ACC112 (cell line): ENCODE results near the gene PLBD1.

Experiments
- H2AFZ ChIP-seq: fragments of 200-600 bp; sonication (generic); one replicate; pipeline ENCODE4 v1.6.0; 2017; ENCODE audit warnings: antibody characterized with exemption, low read length; ENCODE audit not compliant: unreplicated experiment
- H3K27ac ChIP-seq: fragments of 200-600 bp; sonication (generic); 2 replicates; pipeline ENCODE4 v1.5.1; 2014; ENCODE audit warnings: low read depth, mild to moderate bottlenecking, antibody characterized with exemption, low read length, moderate library complexity
- H3K27me3 ChIP-seq: fragments of 200-600 bp; sonication (generic); 2 replicates; pipeline ENCODE4 v1.6.1; 2014; ENCODE audit warnings: mild to moderate bottlenecking, antibody characterized with exemption, low read length, moderate library complexity, mixed read lengths; ENCODE audit not compliant: insufficient read depth
- H3K36me3 ChIP-seq: fragments of 200-600 bp; sonication (generic); 2 replicates; pipeline ENCODE4 v1.6.1; 2016; ENCODE audit warnings: mild to moderate bottlenecking, antibody characterized with exemption, low read length, moderate library complexity, mixed read lengths; ENCODE audit not compliant: insufficient read depth
- H3K4me1 ChIP-seq: fragments of 200-600 bp; sonication (generic); one replicate; pipeline ENCODE4 v1.6.1; 2016; ENCODE audit warnings: low read length, mixed read lengths; ENCODE audit not compliant: insufficient read depth, unreplicated experiment, control insufficient read depth
- H3K4me3 ChIP-seq: fragments of 200-600 bp; sonication (generic); 2 replicates; pipeline ENCODE4 v1.5.1; 2014; ENCODE audit warnings: mild to moderate bottlenecking, low read depth, low read length
- H3K79me2 ChIP-seq: fragments of 200-600 bp; sonication (generic); one replicate; pipeline ENCODE4 v1.6.0; 2016; ENCODE audit warnings: low read length; ENCODE audit not compliant: control insufficient read depth, unreplicated experiment, insufficient read depth

The PLBD1 gene

GRCh38 chr12:14567351-14568162 is at the start of gene PLBD1:
TSS of gene PLBD1 (minus strand) at chr12:14567883. CDS start at chr12:14567696, 187 bp downstream.
- Histone ChIP-seq H3K27ac (no peak within 1 kb of the TSS), H3K27me3 (no peaks in the 10 kb centered on the region), H3K4me1 (peaks cover 4% of the 10 kb centered on the region), H3K36me3 (no peaks in the 10 kb centered on the region), H2AFZ (peak within 1 kb of the TSS; percentile 66), H3K79me2 (no peaks in the 10 kb centered on the region), H3K4me3 (peak within 1 kb of the TSS; percentile 73)

DNA sequence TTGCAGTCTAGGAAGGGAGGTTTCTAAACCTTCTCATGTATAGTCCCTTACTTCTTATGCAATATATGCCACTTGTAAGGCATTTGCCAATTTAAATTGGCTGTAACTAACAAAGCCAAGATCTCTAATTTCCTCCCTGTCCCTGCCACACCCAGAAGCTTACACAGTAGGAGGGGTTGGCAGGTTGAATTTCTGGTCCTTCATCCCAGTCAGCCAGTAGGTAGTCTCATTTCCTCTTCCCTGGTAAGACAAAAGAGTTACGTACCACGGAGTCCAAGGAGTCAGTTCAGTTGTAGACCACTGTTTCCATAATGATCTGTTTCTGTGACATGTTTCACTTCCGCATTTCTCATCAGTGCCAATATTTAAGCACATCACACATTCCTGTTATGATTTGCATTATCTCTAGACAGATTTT is 47.0 kb upstream of the PLBD1 start:
- Histone ChIP-seq H3K36me3 (no peaks in the 10 kb centered on the region), H2AFZ (no peak overlapping the region), H3K4me3 (no peak overlapping the region), H3K27me3 (0 out of 2 replicates have a peak, but pooled peaks cover 4% of the 10 kb centered on the region), H3K27ac (no peak overlapping the region), H3K79me2 (no peaks in the 10 kb centered on the region), H3K4me1 (no peaks in the 10 kb centered on the region)

DNA sequence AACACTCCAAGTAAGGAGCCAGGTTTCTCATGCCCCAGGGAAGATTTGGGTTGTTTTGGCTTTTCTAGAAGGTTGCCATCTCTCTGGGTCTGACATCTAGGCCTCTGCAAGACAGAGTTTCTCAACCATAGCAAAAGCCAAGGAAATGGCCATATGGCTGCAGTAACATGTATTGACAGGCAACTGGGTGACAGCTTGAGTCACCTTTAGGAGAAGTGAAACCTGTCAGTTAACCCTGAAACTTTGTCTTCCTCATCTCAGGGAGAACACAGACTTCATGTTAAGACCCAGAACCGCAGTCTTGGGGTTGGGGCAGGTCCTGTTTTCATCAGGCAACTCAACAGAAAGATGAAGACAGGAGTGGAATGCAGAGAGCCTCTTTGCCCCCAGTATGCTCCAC is 46.0 kb upstream of the PLBD1 start:
- Histone ChIP-seq H3K4me3 (no peak overlapping the region), H3K79me2 (no peaks in the 10 kb centered on the region), H3K27ac (no peak overlapping the region), H3K27me3 (0 out of 2 replicates have a peak, but pooled peaks cover 4% of the 10 kb centered on the region), H3K36me3 (no peaks in the 10 kb centered on the region), H2AFZ (no peak overlapping the region), H3K4me1 (no peaks in the 10 kb centered on the region)

GRCh38 chr12:14612898-14613445 is 45.3 kb upstream of the PLBD1 start:
- Histone ChIP-seq H3K27ac (no peak overlapping the region), H3K4me1 (no peaks in the 10 kb centered on the region), H3K79me2 (no peaks in the 10 kb centered on the region), H3K4me3 (no peak overlapping the region), H3K36me3 (no peaks in the 10 kb centered on the region), H2AFZ (peak overlapping the region; percentile 11), H3K27me3 (0 out of 2 replicates have a peak, but pooled peaks cover 4% of the 10 kb centered on the region)

DNA sequence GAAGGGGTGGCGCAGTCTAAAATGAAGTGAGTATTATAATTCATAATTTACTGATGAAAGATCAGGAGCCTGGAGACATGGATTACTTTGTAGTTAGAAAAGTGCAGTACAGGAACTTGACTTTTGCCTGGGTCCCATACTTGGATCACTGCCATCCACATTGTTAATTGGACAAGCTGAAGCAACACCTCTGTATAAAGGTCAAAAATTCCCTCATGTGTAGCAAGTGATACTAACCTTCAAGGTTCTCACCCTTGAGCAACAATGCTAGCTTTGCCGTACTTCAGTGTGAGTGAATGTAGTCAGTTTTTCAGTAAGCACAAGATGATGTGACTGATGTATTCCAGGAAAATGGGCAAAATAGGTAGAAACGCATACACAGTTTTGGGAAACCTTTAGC is 44.6 kb upstream of the PLBD1 start:
- H3K27me3 ChIP-seq = 0 out of 2 replicates have a peak, but pooled peaks cover 4% of the 10 kb centered on the region
- H3K27ac ChIP-seq = no peak overlapping the region
- H3K36me3 ChIP-seq = no peaks in the 10 kb centered on the region
- no peaks in the 10 kb centered on the region for H3K79me2 ChIP-seq
- H3K4me1 ChIP-seq = no peaks in the 10 kb centered on the region
- H3K4me3 ChIP-seq = no peak overlapping the region
- no peak overlapping the region for H2AFZ ChIP-seq

DNA sequence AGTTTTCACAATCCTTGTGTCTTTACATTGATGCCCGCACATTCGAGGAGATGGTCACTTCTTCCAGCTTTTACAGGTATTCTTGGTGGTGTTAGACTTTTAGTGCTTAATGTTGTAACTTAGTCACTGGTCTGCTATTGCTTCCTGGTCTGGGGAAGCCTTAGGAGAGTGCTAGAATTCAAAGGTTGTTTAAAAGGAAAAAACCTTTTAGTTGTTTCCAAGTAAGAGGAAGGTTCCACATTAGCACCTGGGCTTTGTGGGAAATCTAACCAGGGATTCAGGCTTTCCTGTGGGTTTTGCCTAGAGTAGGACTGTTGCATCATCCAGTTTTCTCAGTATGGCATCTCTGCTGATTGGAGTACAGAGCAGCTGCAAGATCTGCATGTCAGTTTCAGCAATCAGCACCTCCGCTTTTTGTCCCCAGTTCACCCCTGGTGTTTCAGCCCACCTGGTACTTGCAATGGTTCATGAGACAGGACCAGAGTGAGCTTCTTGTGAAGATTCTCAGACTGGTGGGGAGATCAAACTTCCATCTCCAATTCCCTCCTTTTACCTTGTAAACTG is 44.0 kb upstream of the PLBD1 start:
- Histone ChIP-seq H3K27me3 (0 out of 2 replicates have a peak, but pooled peaks cover 4% of the 10 kb centered on the region), H3K4me1 (no peaks in the 10 kb centered on the region), H2AFZ (no peak overlapping the region), H3K27ac (no peak overlapping the region), H3K79me2 (no peaks in the 10 kb centered on the region), H3K4me3 (no peak overlapping the region), H3K36me3 (no peaks in the 10 kb centered on the region)

- Histone ChIP-seq H3K36me3 (no peaks in the 10 kb centered on the region), H2AFZ (no peak overlapping the region), H3K4me3 (no peak overlapping the region), H3K27ac (no peak overlapping the region), H3K79me2 (no peaks in the 10 kb centered on the region), H3K27me3 (no peaks in the 10 kb centered on the region), H3K4me1 (no peaks in the 10 kb centered on the region)
Measured at GRCh38 chr12:14607568-14607967, 39.9 kb upstream of the PLBD1 start.

DNA sequence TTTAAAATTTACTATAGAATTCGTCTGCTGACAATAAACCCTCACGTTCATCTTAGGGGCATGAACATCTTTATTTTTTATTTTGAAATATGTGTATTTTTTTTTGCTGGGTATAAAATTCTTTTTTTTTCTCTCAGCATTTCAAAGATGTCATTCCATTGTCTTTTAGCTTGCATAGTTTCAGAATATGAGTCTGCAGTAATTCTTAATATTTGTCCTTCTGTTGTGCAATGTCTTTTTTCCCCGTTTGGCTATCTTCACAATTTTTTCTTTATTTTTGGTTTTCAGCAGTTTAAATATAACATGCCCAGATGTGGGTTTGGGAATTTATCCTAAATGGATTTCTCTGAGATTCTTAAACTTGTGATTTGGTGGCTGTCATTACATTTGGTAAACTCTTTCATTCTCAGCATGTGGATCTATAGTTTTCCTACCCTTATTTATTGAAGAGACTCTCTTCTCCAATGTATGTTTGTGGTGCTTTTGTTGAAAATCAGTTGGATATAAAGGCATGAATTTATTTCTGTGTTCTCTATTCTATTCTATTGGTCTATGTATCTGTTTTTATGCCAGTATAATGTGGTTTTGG is 37.8 kb upstream of the PLBD1 start:
- H2AFZ ChIP-seq = no peak overlapping the region
- no peaks in the 10 kb centered on the region for H3K27me3 ChIP-seq
- H3K4me1 ChIP-seq = no peaks in the 10 kb centered on the region
- H3K79me2 ChIP-seq = no peaks in the 10 kb centered on the region
- H3K4me3 ChIP-seq = no peak overlapping the region
- no peaks in the 10 kb centered on the region for H3K36me3 ChIP-seq
- no peak overlapping the region for H3K27ac ChIP-seq

- Histone ChIP-seq H3K27ac (no peak overlapping the region), H3K27me3 (0 out of 2 replicates have a peak, but pooled peaks cover 3% of the 10 kb centered on the region), H3K79me2 (no peaks in the 10 kb centered on the region), H2AFZ (no peak overlapping the region), H3K4me1 (no peaks in the 10 kb centered on the region), H3K4me3 (no peak overlapping the region), H3K36me3 (no peaks in the 10 kb centered on the region)
Measured at GRCh38 chr12:14601692-14602478, 34.2 kb upstream of the PLBD1 start.

GRCh38 chr12:14597480-14597879 is 29.8 kb upstream of the PLBD1 start:
- no peaks in the 10 kb centered on the region for H3K36me3 ChIP-seq
- H2AFZ ChIP-seq = no peak overlapping the region
- H3K79me2 ChIP-seq = no peaks in the 10 kb centered on the region
- H3K27ac ChIP-seq = no peak overlapping the region
- no peak overlapping the region for H3K4me3 ChIP-seq
- H3K4me1 ChIP-seq = no peaks in the 10 kb centered on the region
- H3K27me3 ChIP-seq = 0 out of 2 replicates have a peak, but pooled peaks cover 3% of the 10 kb centered on the region
